Raji (cell line): ENCODE data around the gene IQUB.

Experiments used
- POLR2A ChIP-seq: IDR thresholded peaks from 2 replicates; pipeline ENCODE4 v1.6.1; 2011; ENCODE audit warnings: low read depth, low read length, control low read depth; ENCODE audit not compliant: insufficient read depth

Gene IQUB

DNA sequence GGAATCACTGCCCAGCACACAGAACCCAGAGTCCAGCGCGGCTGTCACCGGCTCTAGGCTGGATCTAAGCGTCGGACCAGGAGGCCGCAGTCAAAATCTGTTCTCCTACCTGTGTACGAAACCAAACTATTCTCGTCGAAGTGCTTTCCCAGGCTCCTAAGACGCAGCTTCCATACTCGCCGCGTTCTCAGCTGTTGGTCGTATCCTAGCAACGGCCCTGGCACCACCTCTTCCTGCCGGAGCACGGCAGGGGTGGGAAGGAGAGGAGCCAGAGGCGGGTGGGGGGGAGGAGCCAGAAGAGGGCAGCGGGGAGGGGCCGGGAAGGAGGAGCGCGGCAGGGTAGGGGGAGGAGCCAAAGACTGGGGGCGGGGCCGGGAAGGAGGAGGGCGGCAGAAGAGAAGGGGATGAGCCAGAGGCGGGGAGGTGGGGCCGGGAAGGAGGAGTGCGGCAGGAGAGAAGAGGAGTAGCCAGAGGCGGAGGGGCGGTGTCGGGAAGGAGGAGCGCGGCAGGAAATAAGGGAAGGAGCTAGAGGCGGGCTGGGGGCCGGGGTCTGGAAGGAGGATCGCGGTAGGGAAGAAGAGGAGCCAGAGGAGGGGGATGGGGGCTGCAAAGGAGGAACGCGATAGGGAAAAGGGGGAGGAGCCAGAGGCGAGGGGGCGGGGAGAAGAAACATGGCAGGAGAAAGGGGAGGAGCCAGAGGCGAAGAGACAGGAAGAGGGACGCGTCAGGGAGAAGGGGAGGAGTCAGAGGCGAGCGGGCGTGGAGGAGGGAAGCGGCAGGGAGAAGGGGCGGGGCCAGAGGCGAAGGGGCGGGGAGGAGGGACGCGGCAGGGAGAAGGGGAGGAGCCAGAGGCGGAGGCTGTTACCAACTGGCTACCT lies at the start of gene IQUB:
Gene IQUB (minus strand): TSS at position 213 of the 878 bp plus-strand sequence. CDS start 22,255 bp downstream, outside the sequence.
- peak; percentile 38; the same call in 1 of the 2 replicates for TF ChIP-seq POLR2A

GRCh38 chr7:123583821-123584220 lies 49.4 kb upstream of the IQUB start:
- no peak for TF ChIP-seq POLR2A

GRCh38 chr7:123581162-123581459 lies 46.7 kb upstream of the IQUB start:
- no peak for TF ChIP-seq POLR2A

- no peak for TF ChIP-seq POLR2A
These were observed 46.2 kb upstream of the IQUB start for GRCh38 chr7:123580406-123581161.

GRCh38 chr7:123579416-123579815 lies 45.0 kb upstream of the IQUB start:
- no peak for TF ChIP-seq POLR2A

- no peak for TF ChIP-seq POLR2A
These were observed 39.6 kb upstream of the IQUB start for GRCh38 chr7:123573896-123574467.

DNA sequence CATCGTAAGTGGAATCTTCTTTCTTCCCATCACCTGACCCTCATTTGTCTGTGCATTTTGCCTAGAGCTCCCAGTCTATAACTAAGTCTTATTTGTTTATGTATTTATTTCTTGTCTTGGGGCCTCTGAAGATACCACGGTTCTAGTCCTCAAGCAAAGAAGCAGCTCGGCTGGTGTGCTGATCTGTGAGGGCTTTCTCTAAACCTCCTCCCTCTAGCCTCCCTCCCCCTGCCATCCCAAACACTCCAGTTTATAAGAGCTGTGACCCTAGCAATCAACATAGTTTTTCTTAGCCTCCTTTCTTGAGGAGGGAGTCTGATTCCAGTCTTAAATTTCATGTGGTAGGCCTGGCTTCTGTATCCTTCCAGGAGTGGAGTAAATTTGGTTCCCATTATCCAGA lies 38.9 kb upstream of the IQUB start:
- TF ChIP-seq POLR2A, result no peak

DNA sequence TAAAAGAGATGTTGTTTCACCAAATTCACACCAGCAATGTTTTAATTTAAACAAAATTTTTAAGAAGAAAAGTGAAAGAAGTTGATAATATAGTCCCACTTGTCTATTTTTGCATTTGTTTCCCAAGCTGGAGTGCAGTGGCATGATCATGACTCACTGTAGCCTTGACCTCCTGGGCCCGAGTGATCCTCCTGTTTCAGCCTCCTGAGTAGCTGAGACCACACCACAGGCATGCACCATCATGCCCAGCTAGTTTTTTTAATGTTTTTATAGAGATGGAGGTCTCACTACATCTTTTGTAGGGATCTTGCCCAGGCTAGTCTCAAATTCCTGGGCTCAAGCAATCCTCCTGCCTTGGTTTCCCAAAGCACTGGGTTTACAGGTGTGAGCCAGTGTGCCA lies 37.3 kb upstream of the IQUB start:
- no peak for TF ChIP-seq POLR2A

- TF ChIP-seq POLR2A, result no peak
These were observed 36.8 kb upstream of the IQUB start for GRCh38 chr7:123571187-123571586.

GRCh38 chr7:123570390-123571182 lies 36.2 kb upstream of the IQUB start:
- TF ChIP-seq POLR2A, result no peak

DNA sequence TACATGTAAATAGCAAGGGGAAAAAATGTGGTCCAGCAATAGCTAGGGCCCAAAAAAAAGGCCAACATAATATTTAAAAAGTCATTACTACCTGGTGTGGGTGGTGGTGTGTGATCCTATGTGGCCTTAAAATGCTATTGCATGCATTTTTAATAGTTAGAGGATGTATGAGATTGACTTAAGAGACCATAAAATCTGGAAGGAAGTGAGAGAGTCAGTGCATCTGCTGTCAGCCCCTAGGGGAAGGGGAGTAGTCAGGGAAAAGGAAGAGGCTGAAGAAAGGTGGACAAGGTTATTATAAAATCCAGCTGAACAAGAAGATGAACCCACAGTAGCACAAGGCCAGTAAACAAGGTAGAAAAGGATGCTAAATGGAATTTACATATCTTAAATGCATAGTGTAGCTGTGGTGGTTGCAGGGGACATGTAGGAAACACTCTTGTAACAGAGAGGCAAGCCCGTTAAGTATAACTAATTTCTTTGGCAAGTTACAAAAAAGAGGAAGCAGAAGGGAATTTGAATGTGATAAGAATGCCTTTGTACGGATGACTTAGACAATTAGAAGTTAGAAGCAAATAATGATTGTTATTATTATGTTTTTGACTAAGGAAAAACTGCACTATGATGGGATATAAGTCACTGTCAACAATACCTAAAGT lies 35.1 kb upstream of the IQUB start:
- TF ChIP-seq POLR2A, result no peak

- no peak for TF ChIP-seq POLR2A
These were observed 27.7 kb upstream of the IQUB start for GRCh38 chr7:123562121-123562520.

DNA sequence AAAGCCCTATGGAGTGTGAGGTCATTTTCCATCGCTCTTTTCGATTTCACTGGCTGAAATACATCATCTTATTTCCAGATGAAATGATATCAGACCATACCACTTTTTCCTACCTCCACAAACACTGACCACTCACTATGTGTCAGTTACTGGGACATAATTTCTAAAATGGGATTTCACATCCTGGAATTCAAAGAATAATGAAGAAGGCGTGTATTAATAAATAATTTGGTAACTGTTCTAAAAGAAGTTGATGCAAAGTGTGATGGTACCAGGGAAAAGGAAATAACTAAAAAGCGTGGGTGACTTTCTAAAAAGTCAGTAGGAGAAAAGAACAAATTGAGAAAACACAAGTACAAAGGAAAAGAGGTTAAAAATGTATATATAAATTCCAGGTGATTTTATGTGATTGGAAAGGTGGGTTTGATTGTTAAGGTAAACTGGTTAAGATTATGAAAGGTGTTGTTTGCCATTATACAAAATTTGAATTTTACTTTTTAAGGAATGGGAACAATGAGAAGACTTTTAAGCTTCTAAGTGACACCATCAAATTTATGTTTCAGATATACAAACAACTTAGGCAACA lies 24.0 kb upstream of the IQUB start:
- no peak for TF ChIP-seq POLR2A
